ENCODE results near the gene RHAG.
"Not testable (repeated sequence)": the region's sequence is repeated elsewhere in the genome, so short reads cannot be mapped to it uniquely, and the experiment has no call there.

RHAG gene

DNA sequence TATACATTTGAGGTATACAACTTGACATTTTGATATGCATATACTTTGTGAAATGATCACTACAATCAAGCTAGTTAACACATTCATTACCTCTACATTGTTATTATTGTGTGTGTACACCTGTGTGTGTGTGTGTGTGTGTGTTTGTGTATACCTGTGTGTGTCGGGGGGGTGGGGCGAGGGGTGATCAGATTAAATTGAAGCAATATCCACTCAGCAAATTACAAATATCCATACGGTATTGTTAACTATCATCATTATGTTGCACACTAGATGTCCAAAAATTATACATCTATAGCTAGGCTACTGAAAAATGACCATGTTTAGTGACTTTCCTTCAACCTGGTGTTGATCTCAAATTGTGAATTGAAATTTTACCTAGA, 1.8 kb downstream of the RHAG start:
- no peak overlapping the region for H3K4me3 ChIP-seq (ENCODE audit: low read depth, low read length)
- no peaks in the 10 kb centered on the region for H3K36me3 ChIP-seq (ENCODE audit: control insufficient read depth, insufficient read depth, low read length)
- H3K27me3 ChIP-seq (ENCODE audit: control insufficient read depth, insufficient read depth, low read length): no peaks in the 10 kb centered on the region
- H3K4me1 ChIP-seq (ENCODE audit: control insufficient read depth, insufficient read depth, low read length): peaks cover 2% of the 10 kb centered on the region
- no peaks in the 10 kb centered on the region for H3K9me3 ChIP-seq (ENCODE audit: control insufficient read depth, insufficient read depth, low read length)
- no peak overlapping the region for H3K9ac ChIP-seq (ENCODE audit: low read depth, low read length)

DNA sequence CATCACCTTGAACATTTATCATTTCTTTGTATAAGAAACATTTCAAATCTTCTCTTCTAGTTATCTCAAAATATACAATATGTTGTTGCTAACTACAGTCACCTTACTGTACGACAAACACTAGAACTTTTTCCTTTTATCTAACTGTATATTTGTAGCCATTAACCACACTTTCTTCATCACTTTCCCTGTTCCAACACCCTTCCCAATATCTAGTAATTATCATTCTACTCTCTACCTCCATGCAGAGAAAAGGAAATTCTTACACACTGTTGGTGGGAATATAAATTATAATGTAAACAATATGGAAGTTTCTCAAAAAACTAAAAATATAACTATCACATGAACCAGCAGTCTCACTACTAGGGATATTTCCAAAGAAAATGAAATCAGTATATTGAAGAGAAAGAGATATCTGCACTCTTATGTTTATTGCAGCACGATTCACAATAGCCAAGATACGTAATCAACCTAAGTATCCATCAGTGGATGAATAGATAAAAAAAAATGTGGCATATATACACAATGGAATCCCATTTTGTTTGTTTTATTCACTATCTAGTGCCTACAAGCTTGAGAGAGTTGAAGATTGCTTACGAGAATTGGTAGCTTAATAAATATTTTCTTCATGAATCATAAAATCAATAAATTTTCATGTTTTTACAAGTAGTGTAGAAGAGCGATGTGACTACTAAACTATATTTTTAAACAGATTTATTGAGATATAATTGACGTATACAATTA, 2.4 kb downstream of the RHAG start:
- H3K9me3 ChIP-seq (ENCODE audit: control insufficient read depth, insufficient read depth, low read length): no peaks in the 10 kb centered on the region
- no peaks in the 10 kb centered on the region for H3K27me3 ChIP-seq (ENCODE audit: control insufficient read depth, insufficient read depth, low read length)
- no peaks in the 10 kb centered on the region for H3K36me3 ChIP-seq (ENCODE audit: control insufficient read depth, insufficient read depth, low read length)
- H3K4me3 ChIP-seq (ENCODE audit: low read depth, low read length): no peak overlapping the region
- no peak overlapping the region for H3K9ac ChIP-seq (ENCODE audit: low read depth, low read length)
- H3K4me1 ChIP-seq (ENCODE audit: control insufficient read depth, insufficient read depth, low read length): peaks cover 2% of the 10 kb centered on the region

GRCh38 chr6:49633541-49633940, 3.1 kb downstream of the RHAG start:
- H3K4me1 ChIP-seq (ENCODE audit: control insufficient read depth, insufficient read depth, low read length): peaks cover 2% of the 10 kb centered on the region
- H3K4me3 ChIP-seq (ENCODE audit: low read depth, low read length): no peak overlapping the region
- H3K9ac ChIP-seq (ENCODE audit: low read depth, low read length): no peak overlapping the region
- no peaks in the 10 kb centered on the region for H3K9me3 ChIP-seq (ENCODE audit: control insufficient read depth, insufficient read depth, low read length)
- H3K36me3 ChIP-seq (ENCODE audit: control insufficient read depth, insufficient read depth, low read length): no peaks in the 10 kb centered on the region
- no peaks in the 10 kb centered on the region for H3K27me3 ChIP-seq (ENCODE audit: control insufficient read depth, insufficient read depth, low read length)

- Histone ChIP-seq H3K9ac (ENCODE audit: low read depth, low read length) (no peak overlapping the region), H3K4me3 (ENCODE audit: low read depth, low read length) (no peak overlapping the region), H3K36me3 (ENCODE audit: control insufficient read depth, insufficient read depth, low read length) (no peaks in the 10 kb centered on the region), H3K4me1 (ENCODE audit: control insufficient read depth, insufficient read depth, low read length) (peaks cover 2% of the 10 kb centered on the region), H3K27me3 (ENCODE audit: control insufficient read depth, insufficient read depth, low read length) (no peaks in the 10 kb centered on the region), H3K9me3 (ENCODE audit: control insufficient read depth, insufficient read depth, low read length) (no peaks in the 10 kb centered on the region)
Observed at GRCh38 chr6:49632727-49633126, 3.9 kb downstream of the RHAG start.

GRCh38 chr6:49629485-49630088, 7.1 kb downstream of the RHAG start:
- H3K4me1 ChIP-seq (ENCODE audit: control insufficient read depth, insufficient read depth, low read length); H3K27me3 ChIP-seq (ENCODE audit: control insufficient read depth, insufficient read depth, low read length); H3K4me3 ChIP-seq (ENCODE audit: low read depth, low read length); H3K9me3 ChIP-seq (ENCODE audit: control insufficient read depth, insufficient read depth, low read length); H3K36me3 ChIP-seq (ENCODE audit: control insufficient read depth, insufficient read depth, low read length); H3K9ac ChIP-seq (ENCODE audit: low read depth, low read length): not testable (repeated sequence)

GRCh38 chr6:49626811-49627210, 9.8 kb downstream of the RHAG start:
- Histone ChIP-seq H3K4me1 (ENCODE audit: control insufficient read depth, insufficient read depth, low read length) (no peaks in the 10 kb centered on the region), H3K4me3 (ENCODE audit: low read depth, low read length) (no peak overlapping the region), H3K9me3 (ENCODE audit: control insufficient read depth, insufficient read depth, low read length) (no peaks in the 10 kb centered on the region), H3K9ac (ENCODE audit: low read depth, low read length) (no peak overlapping the region), H3K27me3 (ENCODE audit: control insufficient read depth, insufficient read depth, low read length) (no peaks in the 10 kb centered on the region), H3K36me3 (ENCODE audit: control insufficient read depth, insufficient read depth, low read length) (no peaks in the 10 kb centered on the region)

- no peaks in the 10 kb centered on the region for H3K36me3 ChIP-seq (ENCODE audit: control insufficient read depth, insufficient read depth, low read length)
- no peak overlapping the region for H3K9ac ChIP-seq (ENCODE audit: low read depth, low read length)
- no peaks in the 10 kb centered on the region for H3K4me1 ChIP-seq (ENCODE audit: control insufficient read depth, insufficient read depth, low read length)
- H3K4me3 ChIP-seq (ENCODE audit: low read depth, low read length): no peak overlapping the region
- H3K9me3 ChIP-seq (ENCODE audit: control insufficient read depth, insufficient read depth, low read length): no peaks in the 10 kb centered on the region
- no peaks in the 10 kb centered on the region for H3K27me3 ChIP-seq (ENCODE audit: control insufficient read depth, insufficient read depth, low read length)
Observed at GRCh38 chr6:49618257-49618656, 18.4 kb downstream of the RHAG start.

- not testable (repeated sequence) for H3K4me3 ChIP-seq (ENCODE audit: low read depth, low read length); H3K36me3 ChIP-seq (ENCODE audit: control insufficient read depth, insufficient read depth, low read length); H3K9me3 ChIP-seq (ENCODE audit: control insufficient read depth, insufficient read depth, low read length); H3K4me1 ChIP-seq (ENCODE audit: control insufficient read depth, insufficient read depth, low read length); H3K9ac ChIP-seq (ENCODE audit: low read depth, low read length); H3K27me3 ChIP-seq (ENCODE audit: control insufficient read depth, insufficient read depth, low read length)
Observed at GRCh38 chr6:49614144-49614543, 22.5 kb downstream of the RHAG start.

DNA sequence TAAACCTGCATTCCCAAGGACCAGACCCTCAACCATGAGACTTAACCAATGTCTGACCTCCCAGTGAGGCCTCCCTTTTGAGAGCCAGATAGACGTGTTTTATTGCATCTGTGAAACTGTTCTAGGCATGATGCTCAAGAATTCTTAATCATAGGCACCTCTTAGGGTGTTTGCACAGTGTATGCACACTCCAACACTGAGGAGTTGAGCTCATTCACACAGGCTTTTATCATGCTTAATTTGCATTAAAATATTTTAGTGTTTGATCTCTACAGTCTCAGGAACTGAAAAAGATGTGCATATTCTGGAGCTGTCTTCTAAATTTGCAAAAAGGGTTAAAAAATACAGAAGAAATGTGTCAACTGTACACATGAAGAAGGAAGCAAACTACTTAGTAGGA, 27.4 kb downstream of the RHAG start:
- peaks cover 8% of the 10 kb centered on the region for H3K4me1 ChIP-seq (ENCODE audit: control insufficient read depth, insufficient read depth, low read length)
- no peak overlapping the region for H3K4me3 ChIP-seq (ENCODE audit: low read depth, low read length)
- no peak overlapping the region for H3K9ac ChIP-seq (ENCODE audit: low read depth, low read length)
- H3K36me3 ChIP-seq (ENCODE audit: control insufficient read depth, insufficient read depth, low read length): no peaks in the 10 kb centered on the region
- H3K27me3 ChIP-seq (ENCODE audit: control insufficient read depth, insufficient read depth, low read length): no peaks in the 10 kb centered on the region
- no peaks in the 10 kb centered on the region for H3K9me3 ChIP-seq (ENCODE audit: control insufficient read depth, insufficient read depth, low read length)

DNA sequence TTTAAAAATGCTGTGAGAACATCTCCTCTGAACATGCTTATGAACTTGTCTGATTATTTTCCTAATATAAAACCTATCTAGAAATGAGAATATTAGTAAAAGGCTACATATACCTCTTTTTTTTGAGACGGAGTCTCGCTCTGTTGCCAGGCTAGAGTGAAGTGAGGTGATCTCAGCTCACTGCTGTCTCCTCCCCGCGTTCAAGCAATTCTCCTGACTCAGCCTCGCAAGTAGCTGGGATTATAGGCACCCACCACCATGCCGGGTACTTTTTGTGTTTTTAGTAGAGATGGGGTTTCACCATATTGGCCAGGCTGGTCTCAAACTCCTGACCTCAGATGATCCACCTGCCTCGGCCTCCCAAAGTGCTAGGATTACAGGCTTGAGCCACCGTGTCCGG, 28.4 kb downstream of the RHAG start:
- H3K36me3 ChIP-seq (ENCODE audit: control insufficient read depth, insufficient read depth, low read length); H3K9me3 ChIP-seq (ENCODE audit: control insufficient read depth, insufficient read depth, low read length); H3K9ac ChIP-seq (ENCODE audit: low read depth, low read length); H3K27me3 ChIP-seq (ENCODE audit: control insufficient read depth, insufficient read depth, low read length); H3K4me3 ChIP-seq (ENCODE audit: low read depth, low read length); H3K4me1 ChIP-seq (ENCODE audit: control insufficient read depth, insufficient read depth, low read length): not testable (repeated sequence)

- no peaks in the 10 kb centered on the region for H3K36me3 ChIP-seq (ENCODE audit: control insufficient read depth, insufficient read depth, low read length)
- no peaks in the 10 kb centered on the region for H3K27me3 ChIP-seq (ENCODE audit: control insufficient read depth, insufficient read depth, low read length)
- no peaks in the 10 kb centered on the region for H3K9me3 ChIP-seq (ENCODE audit: control insufficient read depth, insufficient read depth, low read length)
- H3K4me1 ChIP-seq (ENCODE audit: control insufficient read depth, insufficient read depth, low read length): peaks cover 8% of the 10 kb centered on the region
- no peak overlapping the region for H3K4me3 ChIP-seq (ENCODE audit: low read depth, low read length)
- no peak overlapping the region for H3K9ac ChIP-seq (ENCODE audit: low read depth, low read length)
Observed at GRCh38 chr6:49607391-49607982, 29.2 kb downstream of the RHAG start.

- Histone ChIP-seq H3K4me1 (ENCODE audit: control insufficient read depth, insufficient read depth, low read length) (peaks cover 8% of the 10 kb centered on the region), H3K9ac (ENCODE audit: low read depth, low read length) (no peak overlapping the region), H3K36me3 (ENCODE audit: control insufficient read depth, insufficient read depth, low read length) (no peaks in the 10 kb centered on the region), H3K4me3 (ENCODE audit: low read depth, low read length) (no peak overlapping the region), H3K9me3 (ENCODE audit: control insufficient read depth, insufficient read depth, low read length) (no peaks in the 10 kb centered on the region), H3K27me3 (ENCODE audit: control insufficient read depth, insufficient read depth, low read length) (no peaks in the 10 kb centered on the region)
Observed at GRCh38 chr6:49606721-49607390, 29.8 kb downstream of the RHAG start.
